Adrenal gland (tissue), 12 donors: ENCODE data around the gene TST. TPM values are rescaled to one million over a fixed set of nuclear protein-coding genes. Genes with fewer than 3 reads are reported as not detected.
A peak's percentile ranks its signal among the peaks of the same experiment; 100 is the strongest.

ENCODE experiments used
- DNase-seq, 7 donors: peaks; one replicate each; pipeline ENCODE4 v3.0.0-alpha.2; 2019 to 2020
- H3K27ac ChIP-seq, 5 donors: fragments of 200-600 bp; sonication (generic) in 4 of 5; 1 replicate in 3 of 5; 2 replicates in 2 of 5; pipeline versions ENCODE4 v1.5.1 to v1.8.0; 2016 to 2020; ENCODE audit warnings: mild to moderate bottlenecking in 1 of 5
- H3K27me3 ChIP-seq: fragments of 200-600 bp; 2 replicates; pipeline ENCODE4 v1.8.0; 2021
- H3K36me3 ChIP-seq, 2 donors: fragments of 200-600 bp; replicated peaks in 1 of 2; 1 replicate in 1 of 2; 2 replicates in 1 of 2; pipeline versions ENCODE4 v1.5.1 to v1.8.0; 2018 to 2022
- H3K4me1 ChIP-seq, 2 donors: fragments of 200-600 bp; replicated peaks in 1 of 2; 1 replicate in 1 of 2; 2 replicates in 1 of 2; pipeline versions ENCODE4 v1.5.1 to v1.8.0; 2018 to 2021
- H3K4me3 ChIP-seq, 4 donors: fragments of 200-600 bp; sonication (generic) in 3 of 4; one replicate each; pipeline ENCODE4 v1.5.1; 2016 to 2018
- H3K9me3 ChIP-seq, 3 donors: fragments of 200-600 bp; sonication (generic) in 1 of 3; replicated peaks in 1 of 3; 1 replicate in 2 of 3; 2 replicates in 1 of 3; pipeline versions ENCODE4 v1.5.1 to v1.8.0; 2016 to 2021
- CTCF ChIP-seq, 6 experiments: fragments of 450-650 bp in 4 of 6; fragments of 200-600 bp in 2 of 6; sonication (generic) in 1 of 6; IDR thresholded peaks; 1 replicate in 5 of 6; 2 replicates in 1 of 6; pipeline versions ENCODE4 v1.5.1 to v1.8.0; 2016 to 2021; ENCODE audit warnings: antibody characterized with exemption in 6 of 6, mild to moderate bottlenecking in 2 of 6, moderate library complexity in 1 of 6
- POLR2A ChIP-seq, 2 donors: fragments of 450-650 bp; IDR thresholded peaks; one replicate each; pipeline ENCODE4 v1.6.1; 2017; ENCODE audit warnings: antibody characterized with exemption in 2 of 2, mild to moderate bottlenecking in 2 of 2, moderate library complexity in 1 of 2
- WGBS, 4 donors: extraction: QIAGEN DNeasy Blood & Tissue Kit in 2 of 4; methylation state at CpG; one replicate each; pipeline versions ENCODE4 v1.1.5 to v1.1.7; 2013 to 2017; 5-methylcytosine and 5-hydroxymethylcytosine counted together
- intact Hi-C, 2 donors: fragments of 100-400 bp; cut with DNase I; formaldehyde crosslinking; loops; one replicate each; pipeline versions ENCODE4 v1.14.1 to v1.15.0; 2022 to 2023
- polyA plus RNA-seq, 3 donors: library from polyadenylated mRNA; stranded (reverse); fragments of 200-250 nt in 2 of 3; fragments of 350-450 nt in 1 of 3; fragmentation: Illumina TruSeq in 1 of 3; extraction: RNeasy Lipid Tissue Mini Kit (QIAGEN cat#74804) in 1 of 3; gene quantifications; one replicate each; pipeline ENCODE4 v1.2.3, GENCODE V29; 2013 to 2014
- total RNA-seq, 9 donors: library from RNA; depleted of rRNA in 4 of 9; stranded (reverse); fragments of >200 nt in 4 of 9; fragments of 120-200 nt in 1 of 9; fragmentation: NEBNext Ultra II Directional in 1 of 9; extraction: Animal tissue kit (Norgen Biotek cat#: 25700) in 1 of 9; gene quantifications; one replicate each; pipeline versions ENCODE4 v1.1.0 to v1.2.4, GENCODE V29; 2013 to 2023
- donor health status: healthy with polysubstance abuse.
- donor health status: Bipolar disorder and iron deficiency.
- donor health status: DM: yes; HTN: yes; CAD: no.
- donor health status: DM: no; HTN: no; CAD: no.
- donor health status: DM: no; HTN: no; CAD: no.
- donor health status: DM: yes; HTN: yes; CAD: no.

TST gene
- total and polyA plus RNA-seq, 12 donors = 49.7 to 484 (median 195) TPM

GRCh38 chr22:37025500-37026070 is 6.3 kb upstream of the TST start:
- H3K36me3 ChIP-seq = peaks cover 0 to 47% of the 10 kb centered on the region in 2 donors
- H3K27ac ChIP-seq = peak overlapping the region in 3 of 5 donors; percentile 22 to 77 (median 69)
- no peak overlapping the region for H3K4me3 ChIP-seq
- H3K4me1 ChIP-seq = peaks cover 33 to 45% of the 10 kb centered on the region in 2 donors
- no peaks in the 10 kb centered on the region for H3K9me3 ChIP-seq
- TF ChIP-seq POLR2A (IDR thresholded peaks at IDR 0.05) (peak in 1 of 2 donors; percentile 26), CTCF (IDR thresholded peaks at IDR 0.05) (no peak)
- intact Hi-C loops = no loop called here
- H3K27me3 ChIP-seq = no peaks in the 10 kb centered on the region
- WGBS, 4 donors = 41 to 71% (median 59%) methylated on average over 4 to 10 of the region's 10 CpGs
- DNase-seq = peak in 6 of 7 donors; percentile 67 to 80 (median 72)

GRCh38 chr22:37024339-37025157 is 5.3 kb upstream of the TST start:
- WGBS, 4 donors = 91 to 92% (median 92%) methylated on average over 60 to 71 of the region's 71 CpGs
- no peak overlapping the region for H3K4me3 ChIP-seq
- peaks cover 0 to 42% of the 10 kb centered on the region in 2 donors for H3K36me3 ChIP-seq
- H3K27me3 ChIP-seq = no peaks in the 10 kb centered on the region
- H3K4me1 ChIP-seq = peaks cover 37 to 50% of the 10 kb centered on the region in 2 donors
- intact Hi-C loops = no loop called here
- no peak for TF ChIP-seq CTCF (IDR thresholded peaks at IDR 0.05)
- no peak for DNase-seq
- H3K9me3 ChIP-seq = no peaks in the 10 kb centered on the region
- peak overlapping the region in 3 of 5 donors; percentile 21 to 77 (median 69) for H3K27ac ChIP-seq

GRCh38 chr22:37023743-37024338 is 4.6 kb upstream of the TST start:
- 91 to 93% (median 92%) methylated on average over 26 to 34 of the region's 34 CpGs for WGBS, 4 donors
- H3K4me3 ChIP-seq = no peak overlapping the region
- intact Hi-C loops = no loop called here
- peaks cover 0 to 35% of the 10 kb centered on the region in 2 donors for H3K36me3 ChIP-seq
- no peaks in the 10 kb centered on the region for H3K27me3 ChIP-seq
- H3K4me1 ChIP-seq = peaks cover 37 to 50% of the 10 kb centered on the region in 2 donors
- TF ChIP-seq CTCF (IDR thresholded peaks at IDR 0.05) (no peak), POLR2A (IDR thresholded peaks at IDR 0.05) (no peak)
- DNase-seq = no peak
- H3K27ac ChIP-seq = peak overlapping the region in 1 of 5 donors; percentile 8
- H3K9me3 ChIP-seq = no peaks in the 10 kb centered on the region
